ENCODE results near the gene PAQR3.

Gene PAQR3, protein sequence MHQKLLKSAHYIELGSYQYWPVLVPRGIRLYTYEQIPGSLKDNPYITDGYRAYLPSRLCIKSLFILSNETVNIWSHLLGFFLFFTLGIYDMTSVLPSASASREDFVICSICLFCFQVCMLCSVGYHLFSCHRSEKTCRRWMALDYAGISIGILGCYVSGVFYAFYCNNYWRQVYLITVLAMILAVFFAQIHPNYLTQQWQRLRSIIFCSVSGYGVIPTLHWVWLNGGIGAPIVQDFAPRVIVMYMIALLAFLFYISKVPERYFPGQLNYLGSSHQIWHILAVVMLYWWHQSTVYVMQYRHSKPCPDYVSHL

DNA sequence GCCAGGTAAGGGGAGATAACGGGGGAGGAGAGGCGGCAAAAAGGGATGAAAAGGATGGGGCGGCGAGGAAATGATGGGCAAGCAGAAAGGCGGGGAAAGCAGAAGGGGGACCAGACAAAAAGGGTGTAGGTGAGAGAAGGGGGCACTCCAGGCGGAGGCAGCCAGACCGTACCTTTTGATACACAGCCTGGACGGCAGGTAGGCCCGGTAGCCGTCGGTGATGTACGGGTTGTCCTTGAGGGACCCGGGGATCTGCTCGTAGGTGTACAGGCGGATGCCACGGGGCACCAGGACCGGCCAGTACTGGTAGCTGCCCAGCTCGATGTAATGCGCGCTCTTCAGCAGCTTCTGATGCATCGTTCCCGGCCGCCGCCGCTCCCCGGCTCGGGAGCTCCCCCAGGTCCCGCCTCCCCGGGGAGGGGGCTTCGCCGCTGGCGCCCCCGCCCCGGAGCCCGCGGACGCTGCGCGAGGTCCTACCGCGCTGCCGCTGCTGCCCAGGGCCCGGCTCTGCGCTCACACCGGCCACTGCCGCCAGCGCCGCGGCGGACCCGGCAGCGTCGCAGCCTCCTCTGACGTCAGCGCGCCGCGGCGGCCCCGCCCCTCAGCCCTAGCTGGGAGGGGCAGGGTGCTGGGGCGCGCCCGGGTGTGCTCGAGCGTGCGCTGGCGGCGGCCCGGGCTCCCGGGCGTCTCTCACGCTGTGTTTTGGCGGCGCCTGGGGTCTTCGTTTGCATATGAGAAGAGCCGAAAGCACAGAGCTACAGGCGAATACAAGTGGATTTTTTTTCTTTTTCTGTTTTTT lies at the start of gene PAQR3:
Gene PAQR3 (minus strand): TSS at position 571 of the 799 bp plus-strand sequence. CDS start 214 bp downstream, at position 357.
- DNase-seq (ENCODE audit: low read depth) = peak; percentile 55

DNA sequence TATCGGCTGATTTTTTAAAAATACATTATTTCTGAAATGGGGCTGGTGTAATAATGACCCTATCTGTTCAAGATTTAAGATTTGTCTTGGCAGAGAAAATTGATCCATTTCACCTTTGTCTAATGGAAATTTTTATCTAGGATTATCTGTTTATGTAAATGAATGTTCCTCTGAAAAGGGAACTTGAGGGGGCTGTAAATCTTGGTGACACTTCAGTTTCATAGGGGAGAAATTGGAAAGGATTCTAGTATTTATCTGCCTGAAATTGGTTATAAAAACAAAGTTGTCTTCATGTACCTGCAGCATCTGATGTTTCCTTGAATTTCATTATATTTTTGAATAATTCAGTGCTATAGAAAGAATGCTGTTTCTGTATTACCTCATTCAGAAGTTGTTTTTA lies 48.4 kb upstream of the PAQR3 start:
- DNase-seq (ENCODE audit: low read depth) = no peak

DNA sequence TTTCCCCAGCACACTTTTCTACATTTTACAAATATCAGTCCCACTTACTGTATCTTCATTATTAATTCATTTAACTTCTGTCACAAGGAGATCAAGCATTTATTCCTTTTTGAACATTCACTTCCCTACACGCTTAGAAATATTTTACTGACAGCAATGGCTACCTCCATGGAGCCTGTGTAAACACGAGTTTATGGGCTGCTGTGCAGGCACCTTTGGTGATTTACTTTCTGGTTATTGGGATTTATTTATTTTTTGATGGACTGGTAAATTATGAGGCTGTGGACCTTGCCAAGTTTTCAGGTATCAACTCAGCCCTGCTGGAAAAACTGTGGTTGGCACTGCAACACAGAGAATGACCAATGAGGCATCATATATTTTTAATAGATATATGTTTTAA lies 45.4 kb upstream of the PAQR3 start:
- DNase-seq (ENCODE audit: low read depth) = no peak

DNA sequence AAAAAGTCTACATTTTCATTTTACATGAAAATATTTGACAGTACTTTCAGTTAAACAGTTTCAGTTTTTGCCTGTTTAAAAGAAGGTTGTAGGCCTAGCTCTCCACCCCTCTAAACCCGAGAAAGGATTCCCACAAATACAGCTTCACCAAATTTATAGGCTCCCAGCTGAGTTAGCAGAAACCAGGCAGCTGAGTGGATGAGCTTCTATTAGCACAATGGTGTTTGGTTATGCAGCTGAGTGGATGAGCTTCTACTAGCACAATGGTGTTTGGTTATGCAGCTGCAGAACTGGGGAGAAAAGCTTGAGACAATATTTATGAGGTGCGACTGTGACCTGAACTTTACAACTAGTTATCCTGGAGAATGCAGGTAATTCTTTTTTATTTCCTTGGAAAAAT lies 36.6 kb upstream of the PAQR3 start:
- DNase-seq (ENCODE audit: low read depth) = no peak

DNA sequence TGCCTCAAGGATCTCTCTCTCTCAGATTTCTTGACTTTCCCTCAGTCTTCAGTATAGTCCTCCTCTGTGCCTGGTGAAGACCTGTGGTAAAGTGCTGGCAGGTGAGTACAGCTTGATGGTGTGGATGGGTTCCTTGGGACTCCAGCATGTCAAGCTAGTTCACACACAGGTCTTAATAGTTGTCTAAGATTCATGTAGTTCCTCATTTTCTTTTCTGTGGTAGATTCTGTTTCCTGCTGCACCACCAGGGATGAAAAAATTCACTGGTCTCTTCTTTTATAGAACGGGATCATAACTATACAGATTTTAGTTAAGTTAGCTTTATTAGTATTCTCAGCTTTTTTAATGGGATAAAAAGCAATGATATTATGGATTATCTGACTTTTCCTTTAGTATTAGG lies 32.5 kb upstream of the PAQR3 start:
- DNase-seq (ENCODE audit: low read depth) = no peak

DNA sequence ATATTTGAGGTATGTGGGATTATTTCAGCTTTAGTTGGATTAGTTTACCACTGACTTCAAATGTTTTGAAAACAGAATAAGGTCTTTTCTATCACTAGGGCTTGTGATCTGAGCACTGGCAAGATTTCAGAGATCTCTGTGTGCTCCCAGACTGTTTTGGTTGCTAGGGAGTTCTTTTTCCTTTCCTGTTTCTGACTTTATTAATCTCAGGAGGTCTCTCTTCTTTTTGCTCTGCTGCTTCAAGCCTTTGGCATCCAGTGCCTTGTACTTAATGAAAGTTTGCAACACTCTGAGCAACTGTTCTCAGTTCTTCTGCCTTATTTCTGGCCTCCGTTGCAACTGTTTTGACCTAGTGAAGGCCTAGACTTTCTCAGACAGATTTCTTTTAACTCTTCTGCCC lies 32.1 kb upstream of the PAQR3 start:
- peak; percentile 6 for DNase-seq (ENCODE audit: low read depth)

DNA sequence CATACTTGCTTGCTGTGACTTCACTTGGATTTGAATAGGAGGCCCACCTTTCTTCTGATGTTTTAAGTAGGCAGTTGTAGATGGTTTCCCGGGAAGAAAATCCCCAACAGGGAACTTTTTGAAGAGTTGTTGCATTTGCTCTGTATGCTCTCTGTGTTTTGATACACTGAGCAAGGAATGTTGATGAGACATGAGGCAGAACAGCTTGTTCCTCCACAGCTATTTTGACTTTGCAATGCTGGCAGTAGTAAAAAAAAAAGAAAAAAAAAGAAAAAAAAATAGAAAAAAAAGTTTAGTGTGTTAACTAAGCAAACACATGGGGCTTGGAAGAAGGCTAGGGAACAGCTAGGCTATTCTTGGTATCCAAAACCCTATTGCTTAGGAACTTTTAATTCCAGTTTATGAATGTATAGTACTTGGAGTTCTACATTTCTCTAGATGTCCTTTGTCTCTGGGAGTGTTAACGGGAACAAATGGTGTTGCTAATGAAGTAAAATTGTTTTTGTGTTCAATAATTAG lies 23.4 kb upstream of the PAQR3 start:
- no peak for DNase-seq (ENCODE audit: low read depth)

DNA sequence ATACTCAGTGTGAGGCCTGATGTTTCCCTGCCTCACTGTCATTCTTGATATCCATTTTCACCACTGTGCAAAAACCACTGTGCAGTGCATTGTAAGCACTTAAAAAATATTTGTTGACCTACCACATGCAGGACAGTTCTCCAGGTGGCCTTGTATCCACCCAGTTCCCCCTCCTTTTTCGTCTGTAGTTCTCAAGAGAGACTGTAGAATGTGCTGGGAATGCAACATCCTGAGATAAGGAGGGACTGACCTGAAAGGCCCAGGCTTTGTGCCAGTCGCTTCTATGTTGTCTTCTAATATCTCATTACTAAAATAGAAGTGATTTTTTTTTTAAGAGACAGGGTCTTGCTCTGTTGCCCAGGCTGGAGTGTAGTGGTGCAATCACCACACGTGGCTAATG lies 21.7 kb upstream of the PAQR3 start:
- no peak for DNase-seq (ENCODE audit: low read depth)

DNA sequence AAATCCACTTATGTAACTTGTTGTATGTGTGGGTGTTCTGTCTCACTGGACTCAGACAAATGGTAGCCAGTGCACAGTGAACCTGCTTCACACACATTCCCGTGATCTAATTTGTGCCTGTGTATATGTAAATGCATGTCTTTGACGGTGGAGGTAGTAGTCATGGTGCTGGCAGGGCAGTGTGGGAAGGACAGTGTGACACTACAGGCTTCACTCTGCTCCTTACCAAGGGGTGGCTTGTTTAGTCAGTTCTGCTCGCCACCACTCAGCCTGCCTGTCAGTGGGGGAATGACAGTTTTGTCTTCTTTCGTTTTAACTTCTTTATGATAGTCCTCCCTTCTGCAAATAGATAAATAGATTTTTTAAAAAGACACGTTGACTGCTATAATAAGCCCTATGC lies 17.7 kb upstream of the PAQR3 start:
- DNase-seq (ENCODE audit: low read depth) = no peak

DNA sequence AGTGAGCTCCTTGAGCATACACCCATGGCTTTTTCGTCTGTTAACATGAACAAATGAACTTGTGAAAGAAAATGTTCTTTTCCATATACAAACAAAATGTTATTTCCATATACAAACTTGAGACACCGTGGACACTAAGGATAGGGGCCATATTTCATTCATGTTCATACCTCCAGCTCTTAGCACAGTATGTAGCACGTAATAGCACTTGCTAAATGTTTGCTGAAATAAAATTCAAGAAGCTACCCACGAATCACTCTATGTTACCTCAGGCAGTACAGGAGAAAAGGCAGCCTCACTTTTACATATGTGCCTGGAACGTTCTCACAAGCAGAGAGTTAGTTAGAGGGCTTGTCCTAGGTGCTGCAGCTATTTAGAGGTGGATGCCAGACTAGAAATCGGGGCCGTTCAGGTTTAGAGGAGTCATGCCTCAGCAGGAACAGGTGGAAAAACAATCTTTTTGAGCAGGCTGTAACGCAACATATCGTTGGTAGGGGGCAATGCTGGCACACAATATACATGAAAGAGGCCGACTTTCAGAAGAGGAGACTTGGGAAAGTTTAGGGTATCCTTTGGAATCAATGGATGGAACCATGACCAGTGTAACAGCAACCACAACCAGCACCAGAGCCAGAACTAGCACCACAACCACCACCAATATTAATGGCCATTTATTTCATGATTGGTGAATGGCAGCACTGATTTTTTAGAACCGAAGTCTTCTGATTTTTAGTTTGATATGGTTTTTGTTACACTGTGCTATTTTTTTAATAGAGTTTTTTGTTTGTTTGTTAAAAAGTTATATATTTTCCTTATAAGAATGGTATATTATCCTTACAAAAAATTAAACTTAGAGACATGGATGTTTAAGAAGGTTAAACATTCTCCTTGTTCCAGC lies 14.8 kb upstream of the PAQR3 start:
- DNase-seq (ENCODE audit: low read depth) = no peak

DNA sequence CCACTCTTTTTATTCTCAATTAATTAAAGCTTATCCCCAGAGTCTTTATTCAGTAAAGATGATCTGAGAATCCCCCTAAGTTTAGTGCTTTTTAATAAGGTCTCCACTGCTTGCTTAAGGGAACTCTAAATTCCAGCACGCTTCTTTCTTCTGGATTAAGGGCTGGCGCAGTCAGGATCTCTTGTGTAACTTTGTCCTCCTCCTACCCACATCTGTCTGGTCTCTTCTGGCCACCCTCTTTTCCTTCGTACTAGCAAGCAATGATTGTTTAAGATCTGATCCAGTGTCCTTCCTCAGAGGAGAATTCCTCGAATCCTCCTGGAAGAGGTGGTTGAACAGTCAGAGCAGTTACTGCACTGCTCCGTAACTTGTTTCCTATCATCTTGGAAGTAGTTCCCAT lies 14.0 kb upstream of the PAQR3 start:
- DNase-seq (ENCODE audit: low read depth) = no peak

DNA sequence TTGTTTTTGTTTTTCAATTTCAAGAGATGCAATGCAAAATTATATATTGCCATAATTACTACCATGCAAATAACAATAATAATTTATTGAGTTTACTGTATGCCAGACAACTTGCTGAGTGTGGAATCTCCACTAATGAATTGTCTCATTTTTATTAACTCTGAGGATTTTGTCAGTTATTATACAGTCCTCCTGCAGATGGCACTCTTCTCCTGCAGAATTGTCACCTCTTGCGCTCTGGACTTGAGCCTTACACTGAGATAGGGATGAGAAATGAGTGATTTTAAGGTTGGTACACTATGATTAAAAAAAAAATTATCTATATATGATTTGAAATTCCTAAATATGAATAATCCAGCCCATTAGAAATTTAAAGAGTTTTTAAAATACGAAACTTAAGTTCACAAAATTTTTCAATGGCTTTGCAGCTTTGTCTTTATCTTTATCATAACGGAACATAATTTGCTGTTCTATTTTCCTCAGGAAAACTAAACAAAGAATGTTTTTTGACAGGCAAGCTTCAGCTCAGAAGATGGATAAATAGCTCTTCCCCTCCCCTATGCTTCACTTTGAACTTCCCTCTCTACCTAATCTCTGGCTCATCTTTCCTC lies 12.7 kb upstream of the PAQR3 start:
- DNase-seq (ENCODE audit: low read depth) = peak; percentile 33

DNA sequence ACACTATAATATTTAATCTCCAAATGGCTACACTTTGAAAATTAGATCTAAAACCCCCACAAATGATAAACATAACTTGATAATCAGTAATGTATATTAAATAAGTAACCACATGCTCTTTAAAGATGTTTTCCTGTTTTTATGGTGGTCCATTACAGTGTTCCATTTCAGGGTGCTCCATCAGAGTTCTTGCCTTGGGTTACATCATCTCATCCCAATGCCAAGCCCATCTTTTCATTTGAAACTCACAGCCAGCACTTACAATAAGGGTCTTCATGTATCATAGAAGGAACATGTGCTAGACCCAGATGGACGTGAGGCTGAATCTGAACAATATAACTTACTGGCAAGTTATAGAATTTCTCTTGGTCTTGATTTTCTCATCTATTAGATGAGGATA lies 10.5 kb upstream of the PAQR3 start:
- no peak for DNase-seq (ENCODE audit: low read depth)

DNA sequence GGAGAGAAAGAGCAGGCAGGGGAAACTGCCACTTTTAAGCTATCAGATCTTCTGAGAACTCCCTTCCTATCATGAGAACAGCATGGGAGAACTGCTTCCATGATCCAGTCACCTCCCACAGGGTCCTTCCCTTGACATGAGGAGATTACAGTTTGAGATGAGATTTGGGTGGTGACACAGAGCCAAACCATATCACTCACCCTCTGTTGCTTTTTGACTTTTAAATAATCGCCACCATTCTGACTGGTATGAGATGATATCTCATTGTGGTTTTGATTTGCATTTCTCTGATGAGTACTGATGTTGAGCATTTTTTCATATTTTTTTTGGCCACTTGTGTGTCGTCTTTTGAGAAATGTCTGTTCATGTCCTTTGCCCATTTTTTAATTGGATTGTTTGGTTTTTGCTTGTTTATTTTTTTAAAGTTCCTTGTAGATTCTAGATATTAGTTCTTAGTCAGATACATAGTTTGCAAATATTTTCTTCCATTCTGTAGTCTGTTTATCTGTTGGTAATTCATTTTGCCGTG lies 6.5 kb upstream of the PAQR3 start:
- DNase-seq (ENCODE audit: low read depth) = no peak

DNA sequence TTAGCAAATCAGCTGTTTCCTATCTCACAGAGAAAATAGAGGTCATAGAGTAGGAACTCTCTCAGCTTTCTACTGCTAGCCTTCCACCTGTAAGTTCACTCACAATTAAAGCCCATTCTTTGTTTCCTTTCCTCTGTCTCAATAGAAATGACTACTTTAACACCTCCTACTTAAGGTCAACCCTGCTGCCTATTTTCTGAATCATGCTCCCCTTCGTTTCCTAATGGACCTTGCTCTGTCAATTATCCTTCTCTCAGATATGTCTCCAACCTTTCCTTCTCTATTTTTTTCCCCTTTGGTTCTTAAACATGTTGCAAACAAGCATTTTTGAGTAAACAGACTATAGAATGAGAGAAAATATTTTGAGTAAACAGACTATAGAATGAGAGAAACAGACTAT lies 5.1 kb upstream of the PAQR3 start:
- DNase-seq (ENCODE audit: low read depth) = no peak

DNA sequence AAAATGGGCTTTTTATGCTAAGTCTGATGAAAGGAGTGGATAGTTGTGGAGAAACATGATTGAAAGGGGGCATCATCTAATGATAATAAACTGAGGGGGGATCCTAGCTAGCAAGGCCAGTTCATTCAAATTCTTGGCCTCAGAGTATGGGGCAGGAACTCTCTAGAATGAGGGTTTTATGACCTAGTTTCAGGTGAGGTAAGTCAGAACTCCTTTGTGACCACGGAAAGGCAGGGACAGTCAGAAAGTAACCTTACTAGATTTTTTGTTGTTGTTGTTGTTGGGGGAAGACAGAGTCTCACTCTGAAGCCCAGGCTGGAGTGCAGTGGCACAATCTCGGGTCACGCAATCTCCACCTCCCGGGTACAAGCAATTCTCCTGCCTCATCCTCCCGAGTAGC lies 1.5 kb upstream of the PAQR3 start:
- DNase-seq (ENCODE audit: low read depth) = no peak

DNA sequence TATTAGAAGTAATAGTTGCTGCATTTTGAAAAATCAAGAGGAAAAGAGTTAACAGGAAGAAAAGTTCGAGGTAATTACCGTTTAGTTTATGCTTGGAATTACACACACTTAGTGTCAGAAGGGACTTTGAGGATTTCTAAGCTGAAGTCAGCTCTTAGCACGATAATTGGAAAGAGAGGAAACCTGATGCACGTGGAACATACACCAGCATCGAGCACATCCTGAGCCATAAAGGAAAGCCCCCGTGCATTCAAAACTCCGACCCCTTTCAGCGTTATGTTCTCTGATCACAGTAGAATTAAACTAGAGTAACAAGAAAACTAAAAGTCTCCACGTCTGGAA lies 400 bp upstream of the PAQR3 start:
- DNase-seq (ENCODE audit: low read depth) = no peak

DNA sequence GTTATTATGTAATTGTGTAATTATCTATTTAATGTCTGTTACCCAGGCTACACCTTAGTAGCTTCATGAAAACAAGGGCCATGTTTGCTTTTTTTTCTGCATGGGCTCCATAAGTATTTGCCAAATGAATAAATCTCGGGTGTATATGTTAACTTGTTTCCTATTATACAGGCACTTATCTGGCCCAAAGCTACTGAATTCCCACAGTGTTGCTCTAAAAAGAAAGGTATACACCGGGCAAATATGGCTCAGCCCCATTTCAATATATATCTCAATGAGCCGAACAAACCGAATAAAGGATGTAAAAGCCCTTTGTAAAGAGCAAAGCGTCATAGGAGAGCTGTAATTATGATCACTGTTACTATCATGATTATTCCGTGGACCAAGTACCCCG lies 767 bp downstream of the PAQR3 start:
- no peak for DNase-seq (ENCODE audit: low read depth)

DNA sequence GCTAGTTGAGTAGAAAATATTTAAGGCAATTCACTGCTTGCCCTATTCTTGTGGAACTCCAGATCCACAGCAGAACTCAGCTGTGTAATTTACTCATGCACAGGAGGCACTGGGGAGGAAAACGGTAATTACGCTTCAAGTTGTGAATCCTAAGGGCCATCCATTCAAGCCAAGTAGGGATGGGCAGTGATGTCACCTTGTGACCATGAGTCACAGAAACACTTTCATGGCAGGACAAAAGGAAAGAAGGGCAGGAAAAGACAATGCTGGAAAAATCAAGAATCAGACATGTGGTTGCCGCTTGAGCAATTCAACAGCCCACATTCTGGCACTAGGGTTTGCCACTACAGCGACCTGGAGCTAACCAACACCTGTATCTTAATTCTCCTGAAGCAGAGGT lies 1.4 kb downstream of the PAQR3 start:
- no peak for DNase-seq (ENCODE audit: low read depth)

DNA sequence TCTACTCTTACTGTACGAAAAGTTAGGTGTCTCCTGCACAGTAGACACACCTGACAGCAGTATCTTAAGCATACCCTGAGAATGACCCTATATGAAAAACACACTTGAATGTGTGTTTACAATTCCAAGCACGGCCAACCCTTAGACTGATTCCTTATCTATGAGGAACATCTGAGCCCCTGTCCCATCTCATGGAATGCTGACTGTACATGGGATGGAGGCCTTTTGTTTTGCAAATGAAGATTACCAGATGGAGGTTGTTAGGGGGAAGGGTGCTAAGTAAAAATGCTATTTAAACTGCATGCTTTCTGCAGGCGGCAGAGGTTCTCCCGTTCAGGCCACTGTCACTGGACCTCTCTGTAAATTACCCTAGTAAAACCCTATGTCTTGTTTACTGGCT lies 2.2 kb downstream of the PAQR3 start:
- no peak for DNase-seq (ENCODE audit: low read depth)

DNA sequence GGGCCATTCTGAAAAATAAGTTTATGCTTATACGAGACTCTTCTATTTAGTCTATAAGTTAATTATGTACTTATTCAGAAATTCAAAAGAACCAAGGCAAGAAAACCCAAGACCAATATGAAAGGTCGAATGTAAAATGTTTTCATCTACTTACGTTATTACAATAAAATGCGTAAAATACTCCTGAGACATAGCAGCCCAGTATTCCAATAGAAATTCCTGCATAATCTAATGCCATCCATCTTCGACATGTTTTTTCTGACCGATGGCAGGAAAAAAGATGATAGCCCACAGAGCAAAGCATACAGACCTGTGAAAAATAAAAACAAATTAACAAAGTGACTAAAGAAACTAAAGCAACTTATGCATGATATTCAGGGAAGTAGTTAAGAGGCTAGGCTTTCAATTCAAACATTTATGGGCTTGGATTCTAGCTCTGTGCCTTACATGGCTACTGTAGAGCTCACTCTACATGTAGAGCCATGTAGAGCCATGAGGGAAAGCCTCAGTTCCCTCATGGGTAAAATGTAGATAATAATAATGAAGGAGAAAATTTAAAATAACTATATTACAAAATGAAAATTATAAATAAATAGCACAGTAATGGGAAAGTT lies 9.1 kb downstream of the PAQR3 start:
- DNase-seq (ENCODE audit: low read depth) = no peak
